Activated naive CD4-positive, alpha-beta T cell treated with Interleukin-2 at 50 U/mL for 16 hours (primary cell): ENCODE results near the gene CD68.

ENCODE experiments used
- DNase-seq: peaks from one replicate; pipeline ENCODE4 v3.0.0-alpha.2; 2020

The CD68 gene

GRCh38 chr17:7579001-7579833 lies at the start of gene CD68:
Gene CD68 (plus strand): TSS chr17:7579638. CDS start chr17:7579678, 40 bp downstream.
- DNase-seq = peak; percentile 78

GRCh38 chr17:7530023-7530900 lies 49.2 kb upstream of the CD68 start:
- DNase-seq = no peak

- DNase-seq = no peak
Observed at GRCh38 chr17:7538050-7538449, 41.4 kb upstream of the CD68 start.

GRCh38 chr17:7538891-7539545 lies 40.4 kb upstream of the CD68 start:
- DNase-seq = no peak

GRCh38 chr17:7541074-7541621 lies 38.3 kb upstream of the CD68 start:
- DNase-seq = no peak

- no peak for DNase-seq
Observed at GRCh38 chr17:7544911-7545310, 34.5 kb upstream of the CD68 start.

- DNase-seq = peak; percentile 62
Observed at GRCh38 chr17:7548585-7549400, 30.6 kb upstream of the CD68 start, which contains the start of gene TNFSF12. Gene TNFSF12 (plus strand): TSS chr17:7549058. CDS start chr17:7549154, 96 bp downstream.

- peak; percentile 51 for DNase-seq
Observed at GRCh38 chr17:7549401-7550055, 29.9 kb upstream of the CD68 start.

- DNase-seq = no peak
Observed at GRCh38 chr17:7550344-7550743, 29.1 kb upstream of the CD68 start.

- no peak for DNase-seq
Observed at GRCh38 chr17:7551396-7551795, 28.0 kb upstream of the CD68 start.

- DNase-seq = peak; percentile 27
Observed at GRCh38 chr17:7552621-7553051, 26.8 kb upstream of the CD68 start.

- DNase-seq = no peak
Observed at GRCh38 chr17:7553356-7553755, 26.1 kb upstream of the CD68 start.

- no peak for DNase-seq
Observed at GRCh38 chr17:7555320-7555948, 24.0 kb upstream of the CD68 start.

- DNase-seq = no peak
Observed at GRCh38 chr17:7556627-7557026, 22.8 kb upstream of the CD68 start.

- no peak for DNase-seq
Observed at GRCh38 chr17:7557147-7557764, 22.2 kb upstream of the CD68 start.

GRCh38 chr17:7557775-7558543 lies 21.5 kb upstream of the CD68 start:
- no peak for DNase-seq

- no peak for DNase-seq
Observed at GRCh38 chr17:7558544-7559319, 20.7 kb upstream of the CD68 start, which contains the start of gene TNFSF13. Gene TNFSF13 (plus strand): TSS chr17:7558750. CDS start chr17:7559040, 290 bp downstream.

- DNase-seq = no peak
Observed at GRCh38 chr17:7559320-7560171, 19.9 kb upstream of the CD68 start.
